HUES64 (cell line): ENCODE measurements around the gene CNOT2.

Experiments
- H3K27ac ChIP-seq: 2 replicates; pipeline ENCODE4 v1.7.0; 2013; ENCODE audit warnings: low read depth, low read length, inconsistent platforms
- H3K27me3 ChIP-seq: 2 replicates; pipeline ENCODE4 v1.6.1; 2013; ENCODE audit warnings: mild to moderate bottlenecking, low read length; ENCODE audit not compliant: insufficient read depth
- H3K36me3 ChIP-seq: 2 replicates; pipeline ENCODE4 v1.6.1; 2013; ENCODE audit warnings: mild to moderate bottlenecking, low read length; ENCODE audit not compliant: insufficient read depth
- H3K4me1 ChIP-seq: 2 replicates; pipeline ENCODE4 v1.6.1; 2013; ENCODE audit warnings: mild to moderate bottlenecking, low read length, moderate library complexity; ENCODE audit not compliant: insufficient read depth
- H3K4me3 ChIP-seq: 2 replicates; pipeline ENCODE4 v1.5.1; 2013; ENCODE audit warnings: mild to moderate bottlenecking, low read length, moderate library complexity
- H3K9ac ChIP-seq: 2 replicates; pipeline ENCODE4 v1.6.1; 2013; ENCODE audit warnings: mild to moderate bottlenecking, low read depth, low read length
- H3K9me3 ChIP-seq: 2 replicates; pipeline ENCODE4 v1.6.1; 2013; ENCODE audit warnings: low read depth, low read length; ENCODE audit not compliant: insufficient read depth
- WGBS: fragments of 150-250, 120-280 bp; methylation state at CpG from one replicate; pipeline ENCODE4 v1.1.7; 2013; ENCODE audit warnings: missing lambda C conversion rate; 5-methylcytosine and 5-hydroxymethylcytosine counted together

CNOT2 gene

GRCh38 chr12:70305794-70306193, 62.6 kb downstream of the CNOT2 start:
- H3K4me3 ChIP-seq, result no peak overlapping the region
- WGBS, result 97% methylated on average over 4 of the region's 5 CpGs

GRCh38 chr12:70306676-70307075, 63.4 kb downstream of the CNOT2 start:
- no peaks in the 10 kb centered on the region for H3K4me1 ChIP-seq
- H3K27me3 ChIP-seq, result no peaks in the 10 kb centered on the region
- no peak overlapping the region for H3K4me3 ChIP-seq
- WGBS, result 100% methylated on average over 3 of the region's 3 CpGs
- no peak overlapping the region for H3K27ac ChIP-seq
- peaks cover 7% of the 10 kb centered on the region; the same call in 1 of the 2 replicates for H3K9me3 ChIP-seq
- H3K36me3 ChIP-seq, result peaks cover 24% of the 10 kb centered on the region
- no peak overlapping the region for H3K9ac ChIP-seq

More at GRCh38 chr12:70305794-70306193, 62.6 kb downstream of the CNOT2 start:
- no peak overlapping the region for H3K27ac ChIP-seq
- peaks cover 7% of the 10 kb centered on the region; the same call in 1 of the 2 replicates for H3K9me3 ChIP-seq
- no peaks in the 10 kb centered on the region for H3K27me3 ChIP-seq
- peaks cover 15% of the 10 kb centered on the region for H3K36me3 ChIP-seq
- H3K9ac ChIP-seq, result no peak overlapping the region
- H3K4me1 ChIP-seq, result no peaks in the 10 kb centered on the region

GRCh38 chr12:70307868-70308267, 64.6 kb downstream of the CNOT2 start:
- WGBS, result 97% methylated on average over 4 of the region's 4 CpGs
- Histone ChIP-seq H3K4me1 (no peaks in the 10 kb centered on the region), H3K27me3 (no peaks in the 10 kb centered on the region), H3K9ac (no peak overlapping the region), H3K27ac (no peak overlapping the region), H3K36me3 (peaks cover 34% of the 10 kb centered on the region), H3K4me3 (no peak overlapping the region), H3K9me3 (peaks cover 7% of the 10 kb centered on the region; the same call in 1 of the 2 replicates)

- Histone ChIP-seq H3K9me3 (peaks cover 2% of the 10 kb centered on the region; the same call in 1 of the 2 replicates), H3K4me1 (no peaks in the 10 kb centered on the region), H3K27ac (no peak overlapping the region), H3K36me3 (peaks cover 36% of the 10 kb centered on the region), H3K4me3 (no peak overlapping the region), H3K9ac (no peak overlapping the region), H3K27me3 (no peaks in the 10 kb centered on the region)
- WGBS, result 100% methylated on average over 2 of the region's 2 CpGs
Observed at GRCh38 chr12:70309348-70309747, 66.1 kb downstream of the CNOT2 start.

GRCh38 chr12:70314145-70314544, 70.9 kb downstream of the CNOT2 start:
- no peak overlapping the region for H3K9ac ChIP-seq
- no peaks in the 10 kb centered on the region for H3K9me3 ChIP-seq
- H3K4me1 ChIP-seq, result no peaks in the 10 kb centered on the region
- no peak overlapping the region for H3K27ac ChIP-seq
- H3K36me3 ChIP-seq, result peaks cover 27% of the 10 kb centered on the region
- no peak overlapping the region for H3K4me3 ChIP-seq
- H3K27me3 ChIP-seq, result no peaks in the 10 kb centered on the region

- Histone ChIP-seq H3K9ac (no peak overlapping the region), H3K27ac (no peak overlapping the region), H3K27me3 (no peaks in the 10 kb centered on the region), H3K36me3 (peaks cover 17% of the 10 kb centered on the region), H3K4me3 (no peak overlapping the region), H3K9me3 (no peaks in the 10 kb centered on the region), H3K4me1 (no peaks in the 10 kb centered on the region)
- WGBS, result 94% methylated on average over 3 of the region's 3 CpGs
Observed at GRCh38 chr12:70317781-70318180, 74.5 kb downstream of the CNOT2 start.

- Histone ChIP-seq H3K36me3 (peaks cover 21% of the 10 kb centered on the region), H3K27me3 (no peaks in the 10 kb centered on the region), H3K9me3 (no peaks in the 10 kb centered on the region), H3K27ac (no peak overlapping the region), H3K4me1 (no peaks in the 10 kb centered on the region), H3K4me3 (no peak overlapping the region), H3K9ac (no peak overlapping the region)
- WGBS, result 65% methylated on average over 4 of the region's 4 CpGs
Observed at GRCh38 chr12:70319605-70320004, 76.4 kb downstream of the CNOT2 start.

GRCh38 chr12:70321191-70321590, 78.0 kb downstream of the CNOT2 start:
- H3K4me1 ChIP-seq, result no peaks in the 10 kb centered on the region
- 95% methylated on average over 2 of the region's 2 CpGs for WGBS

GRCh38 chr12:70327541-70327940, 84.3 kb downstream of the CNOT2 start:
- Histone ChIP-seq H3K9ac (no peak overlapping the region), H3K27me3 (no peaks in the 10 kb centered on the region), H3K27ac (no peak overlapping the region), H3K4me3 (no peak overlapping the region), H3K36me3 (peaks cover 15% of the 10 kb centered on the region; the same call in 1 of the 2 replicates), H3K9me3 (no peaks in the 10 kb centered on the region), H3K4me1 (peaks cover 6% of the 10 kb centered on the region; the same call in 1 of the 2 replicates)
- WGBS, result 95% methylated on average over 2 of the region's 2 CpGs

More at GRCh38 chr12:70321191-70321590, 78.0 kb downstream of the CNOT2 start:
- Histone ChIP-seq H3K4me3 (no peak overlapping the region), H3K9me3 (no peaks in the 10 kb centered on the region), H3K36me3 (peaks cover 21% of the 10 kb centered on the region), H3K27me3 (no peaks in the 10 kb centered on the region), H3K9ac (no peak overlapping the region), H3K27ac (no peak overlapping the region)

GRCh38 chr12:70329728-70330127, 86.5 kb downstream of the CNOT2 start:
- Histone ChIP-seq H3K9me3 (no peaks in the 10 kb centered on the region), H3K9ac (no peak overlapping the region), H3K36me3 (peaks cover 4% of the 10 kb centered on the region; the same call in 1 of the 2 replicates), H3K27ac (no peak overlapping the region), H3K27me3 (no peaks in the 10 kb centered on the region), H3K4me3 (no peak overlapping the region), H3K4me1 (peaks cover 25% of the 10 kb centered on the region)
- WGBS, result 85% methylated on average over 1 of the region's 3 CpGs

GRCh38 chr12:70330158-70330557, 86.9 kb downstream of the CNOT2 start:
- Histone ChIP-seq H3K27ac (no peak overlapping the region), H3K4me3 (no peak overlapping the region), H3K27me3 (no peaks in the 10 kb centered on the region), H3K9me3 (no peaks in the 10 kb centered on the region), H3K36me3 (peaks cover 8% of the 10 kb centered on the region), H3K9ac (no peak overlapping the region), H3K4me1 (peaks cover 30% of the 10 kb centered on the region)
- 97% methylated on average over 2 of the region's 2 CpGs for WGBS

- H3K4me3 ChIP-seq, result no peak overlapping the region
- no peak overlapping the region for H3K27ac ChIP-seq
- peaks cover 29% of the 10 kb centered on the region for H3K36me3 ChIP-seq
- no peaks in the 10 kb centered on the region for H3K9me3 ChIP-seq
- H3K27me3 ChIP-seq, result no peaks in the 10 kb centered on the region
- peaks cover 36% of the 10 kb centered on the region for H3K4me1 ChIP-seq
- H3K9ac ChIP-seq, result no peak overlapping the region
Observed at GRCh38 chr12:70332236-70332635, 89.0 kb downstream of the CNOT2 start.
